Breast epithelium (tissue), 4 donors: ENCODE measurements around the gene LRRC38. TPM values are rescaled to one million over a fixed set of nuclear protein-coding genes. Genes with fewer than 3 reads are reported as not detected.

Source experiments
- DNase-seq, 2 donors: peaks; one replicate each; pipeline ENCODE4 v3.0.0-alpha.2; 2019; ENCODE audit warnings: low spot score in 2 of 2
- H3K27ac ChIP-seq, 2 donors: fragments of 200-600 bp; sonication (generic) in 1 of 2; one replicate each; pipeline ENCODE4 v1.5.1; 2016 to 2019; ENCODE audit warnings: mild to moderate bottlenecking in 1 of 2
- H3K27me3 ChIP-seq, 2 donors: fragments of 200-600 bp; sonication (generic) in 1 of 2; one replicate each; pipeline versions ENCODE4 v1.5.1 to v1.6.0; 2017 to 2019; ENCODE audit warnings: control low read depth in 1 of 2, mild to moderate bottlenecking in 1 of 2
- H3K36me3 ChIP-seq: fragments of 200-600 bp; one replicate; pipeline ENCODE4 v1.5.1; 2019
- H3K4me1 ChIP-seq, 2 donors: fragments of 200-600 bp; sonication (generic); one replicate each; pipeline ENCODE4 v1.5.1; 2016 to 2019; ENCODE audit warnings: control low read depth in 1 of 2
- H3K4me3 ChIP-seq, 3 donors: fragments of 200-600 bp; sonication (generic); 1 replicate in 2 of 3; 2 replicates in 1 of 3; pipeline ENCODE4 v1.5.1; 2016 to 2019; ENCODE audit warnings: mild to moderate bottlenecking in 3 of 3, moderate library complexity in 2 of 3
- H3K9me3 ChIP-seq, 2 donors: fragments of 200-600 bp; sonication (generic) in 1 of 2; one replicate each; pipeline ENCODE4 v1.5.1; 2016 to 2019; ENCODE audit warnings: control low read depth in 1 of 2
- POLR2A ChIP-seq: fragments of 450-650 bp; IDR thresholded peaks from one replicate; pipeline ENCODE4 v1.6.1; 2016; ENCODE audit warnings: antibody characterized with exemption, mild to moderate bottlenecking, moderate library complexity
- POLR2AphosphoS5 ChIP-seq, 3 donors: sonication (generic); formaldehyde crosslinking; IDR thresholded peaks; one replicate each; pipeline ENCODE4 v1.6.1; 2017; ENCODE audit warnings: antibody characterized with exemption in 3 of 3
- intact Hi-C: fragments of 100-400 bp; cut with DNase I; formaldehyde crosslinking; loops from one replicate; pipeline ENCODE4 v1.15.1; 2023; ENCODE audit warnings: low total_unique reads
- total RNA-seq, 3 donors: library from RNA; depleted of rRNA; stranded (reverse); fragments of >200 nt; gene quantifications; one replicate each; pipeline ENCODE4 v1.1.0, GENCODE V29; 2016
- TF ChIP-seq, protein P1 (sequence below), 3 donors: fragments of 450-650 bp; IDR thresholded peaks; one replicate each; pipeline ENCODE4 v1.5.1; 2016 to 2017; ENCODE audit warnings: antibody characterized with exemption in 3 of 3, mild to moderate bottlenecking in 3 of 3, moderate library complexity in 3 of 3

Gene LRRC38
- total RNA-seq, 3 donors from 2014 or later = 0.15 TPM; not detected in 2

DNA sequence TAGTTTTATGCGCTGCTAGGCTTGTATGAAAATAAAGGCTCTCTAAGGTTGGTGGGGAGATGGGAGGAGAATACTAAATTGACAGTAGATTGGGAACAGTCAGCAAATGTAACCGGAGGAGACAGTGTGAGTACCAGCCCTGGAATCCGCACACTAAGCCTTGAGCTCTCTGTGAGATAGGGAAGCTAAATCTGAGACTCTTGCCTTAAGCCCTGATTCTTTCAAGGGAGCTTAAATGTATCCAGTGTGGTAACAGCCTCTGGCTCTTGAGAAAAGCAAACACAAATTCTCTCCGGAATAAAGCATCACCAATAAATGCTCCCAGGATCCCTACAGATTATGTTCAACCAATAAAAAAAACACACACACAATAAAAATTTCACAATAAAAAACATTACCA lies 36.9 kb upstream of the LRRC38 start:
- Histone ChIP-seq H3K9me3 (no peaks in the 10 kb centered on the region), H3K27me3 (no peaks in the 10 kb centered on the region)
- intact Hi-C loops = no loop called here

DNA sequence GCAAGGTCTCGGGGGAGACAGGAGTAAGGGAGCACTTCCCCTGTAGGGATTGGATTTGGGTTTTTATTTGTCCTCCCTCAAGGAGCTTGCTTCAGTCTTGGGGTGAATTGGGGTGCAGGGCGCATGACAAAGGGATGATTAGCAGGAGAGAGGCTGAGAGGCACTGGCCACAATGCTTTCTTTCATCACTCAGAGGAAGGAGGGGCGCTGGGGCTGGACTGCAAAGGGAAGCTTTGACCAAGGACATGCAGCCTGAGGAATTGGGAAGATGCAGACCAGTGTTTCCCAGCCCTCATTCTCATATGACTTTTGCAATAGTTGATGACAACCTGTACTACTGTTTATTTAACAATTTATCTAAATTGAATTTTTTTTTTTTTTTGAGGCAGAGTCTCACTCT lies 35.7 kb upstream of the LRRC38 start:
- no peak for DNase-seq
- Histone ChIP-seq H3K4me3 (no peak overlapping the region), H3K4me1 (no peaks in the 10 kb centered on the region), H3K27ac (no peak overlapping the region), H3K9me3 (no peaks in the 10 kb centered on the region), H3K27me3 (no peaks in the 10 kb centered on the region), H3K36me3 (no peaks in the 10 kb centered on the region)
- intact Hi-C loops = no loop called here
- TF ChIP-seq, protein P1, sequence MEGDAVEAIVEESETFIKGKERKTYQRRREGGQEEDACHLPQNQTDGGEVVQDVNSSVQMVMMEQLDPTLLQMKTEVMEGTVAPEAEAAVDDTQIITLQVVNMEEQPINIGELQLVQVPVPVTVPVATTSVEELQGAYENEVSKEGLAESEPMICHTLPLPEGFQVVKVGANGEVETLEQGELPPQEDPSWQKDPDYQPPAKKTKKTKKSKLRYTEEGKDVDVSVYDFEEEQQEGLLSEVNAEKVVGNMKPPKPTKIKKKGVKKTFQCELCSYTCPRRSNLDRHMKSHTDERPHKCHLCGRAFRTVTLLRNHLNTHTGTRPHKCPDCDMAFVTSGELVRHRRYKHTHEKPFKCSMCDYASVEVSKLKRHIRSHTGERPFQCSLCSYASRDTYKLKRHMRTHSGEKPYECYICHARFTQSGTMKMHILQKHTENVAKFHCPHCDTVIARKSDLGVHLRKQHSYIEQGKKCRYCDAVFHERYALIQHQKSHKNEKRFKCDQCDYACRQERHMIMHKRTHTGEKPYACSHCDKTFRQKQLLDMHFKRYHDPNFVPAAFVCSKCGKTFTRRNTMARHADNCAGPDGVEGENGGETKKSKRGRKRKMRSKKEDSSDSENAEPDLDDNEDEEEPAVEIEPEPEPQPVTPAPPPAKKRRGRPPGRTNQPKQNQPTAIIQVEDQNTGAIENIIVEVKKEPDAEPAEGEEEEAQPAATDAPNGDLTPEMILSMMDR (IDR thresholded peaks at IDR 0.05) = no peak
- TF ChIP-seq POLR2A (no peak), POLR2AphosphoS5 (IDR thresholded peaks at IDR 0.05) (no peak)

More for the DNA sequence above, 36.9 kb upstream of the LRRC38 start:
- Histone ChIP-seq H3K4me3 (no peak overlapping the region), H3K36me3 (no peaks in the 10 kb centered on the region), H3K4me1 (no peaks in the 10 kb centered on the region), H3K27ac (no peak overlapping the region)
- TF ChIP-seq POLR2A (no peak), POLR2AphosphoS5 (IDR thresholded peaks at IDR 0.05) (no peak)
- TF ChIP-seq, protein P1 (IDR thresholded peaks at IDR 0.05) = no peak
- DNase-seq = no peak

DNA sequence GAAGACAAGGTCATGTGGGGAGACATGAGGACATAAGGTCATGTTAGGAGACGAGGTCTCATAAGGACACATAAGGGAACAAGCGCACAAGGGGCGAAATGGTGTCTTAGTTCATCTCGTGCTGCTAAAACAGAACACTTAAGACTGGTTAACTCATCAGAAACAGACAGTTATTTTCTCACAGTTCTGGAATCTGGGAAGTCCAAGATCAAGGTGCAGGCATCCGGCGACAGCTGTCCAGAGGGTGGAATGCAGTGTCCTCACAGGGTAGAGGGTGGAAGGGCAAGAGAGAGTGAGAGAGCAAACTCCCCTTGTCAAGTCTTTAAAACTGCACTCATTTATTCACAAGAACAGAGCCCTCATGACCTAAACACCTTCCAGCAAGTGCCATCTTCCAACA lies 35.2 kb upstream of the LRRC38 start:
- Histone ChIP-seq H3K4me3 (no peak overlapping the region), H3K4me1 (no peaks in the 10 kb centered on the region), H3K9me3 (no peaks in the 10 kb centered on the region), H3K36me3 (no peaks in the 10 kb centered on the region), H3K27ac (no peak overlapping the region), H3K27me3 (no peaks in the 10 kb centered on the region)
- DNase-seq = no peak
- TF ChIP-seq POLR2A (no peak), POLR2AphosphoS5 (IDR thresholded peaks at IDR 0.05) (no peak)
- TF ChIP-seq, protein P1 (IDR thresholded peaks at IDR 0.05) = no peak
- intact Hi-C loops = no loop called here

DNA sequence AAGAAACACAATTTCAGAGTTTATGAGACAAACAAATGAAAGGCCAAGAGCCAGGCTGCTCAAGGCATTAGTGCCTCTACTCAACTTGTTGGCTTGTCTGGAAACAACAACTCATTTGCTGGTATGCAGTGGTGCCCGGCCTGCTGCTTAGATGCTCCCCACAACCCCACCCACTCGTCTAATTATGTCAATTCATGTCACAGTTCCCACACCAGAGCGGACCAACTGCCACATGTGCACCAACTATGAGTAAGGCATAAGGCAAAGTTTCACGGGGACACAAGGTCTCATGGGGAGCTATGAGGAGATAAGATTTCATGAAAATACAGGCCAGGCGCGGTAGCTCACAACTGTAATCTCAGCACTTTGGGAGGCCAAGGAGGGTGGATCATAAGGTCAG lies 34.5 kb upstream of the LRRC38 start:
- Histone ChIP-seq H3K9me3 (no peaks in the 10 kb centered on the region), H3K4me3 (no peak overlapping the region), H3K4me1 (no peaks in the 10 kb centered on the region), H3K36me3 (no peaks in the 10 kb centered on the region), H3K27me3 (no peaks in the 10 kb centered on the region), H3K27ac (no peak overlapping the region)
- TF ChIP-seq, protein P1 (IDR thresholded peaks at IDR 0.05) = no peak
- no peak for TF ChIP-seq POLR2AphosphoS5 (IDR thresholded peaks at IDR 0.05)
- TF ChIP-seq POLR2A = no peak
- intact Hi-C loops = no loop called here
- DNase-seq = no peak

DNA sequence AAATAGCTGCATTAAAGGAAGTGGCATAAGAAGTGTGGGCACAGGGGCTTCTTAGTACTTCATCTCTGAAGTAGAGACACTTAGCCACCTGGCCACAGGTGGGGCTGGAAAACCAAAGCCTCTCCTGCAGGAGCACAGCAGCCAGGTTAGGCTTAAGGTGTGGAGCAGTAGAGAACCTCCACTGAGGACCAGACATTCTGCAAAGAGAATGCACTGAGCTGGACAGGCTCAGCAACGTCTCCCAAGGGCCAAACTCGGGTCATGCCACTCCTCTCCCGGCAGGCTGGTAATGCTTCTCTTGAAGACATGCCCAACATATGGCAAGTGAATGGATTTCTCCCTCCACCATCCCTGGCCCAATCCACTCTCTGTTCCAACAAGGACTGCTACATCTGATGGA lies 33.0 kb upstream of the LRRC38 start:
- Histone ChIP-seq H3K27ac (no peak overlapping the region), H3K36me3 (no peaks in the 10 kb centered on the region), H3K9me3 (no peaks in the 10 kb centered on the region), H3K27me3 (no peaks in the 10 kb centered on the region), H3K4me1 (no peaks in the 10 kb centered on the region), H3K4me3 (no peak overlapping the region)
- TF ChIP-seq, protein P1 (IDR thresholded peaks at IDR 0.05) = no peak
- TF ChIP-seq POLR2AphosphoS5 (IDR thresholded peaks at IDR 0.05) (no peak), POLR2A (no peak)
- no peak for DNase-seq
- intact Hi-C loops = no loop called here
